Stimulated activated CD4-positive, alpha-beta T cell treated with anti-CD3 and anti-CD28 coated beads, Interleukin-1b, Interleukin-23, amount 100 ng/mL, for 4 hours (primary cell): ENCODE results near the gene UPP2.

Experiments used
- DNase-seq, 2 donors: peaks; one replicate each; pipeline ENCODE4 v3.0.0-alpha.2; 2020; ENCODE audit warnings: low read depth in 2 of 2

Gene UPP2

GRCh38 chr2:158140201-158140600, 38.5 kb downstream of the UPP2 start:
- no peak for DNase-seq

DNA sequence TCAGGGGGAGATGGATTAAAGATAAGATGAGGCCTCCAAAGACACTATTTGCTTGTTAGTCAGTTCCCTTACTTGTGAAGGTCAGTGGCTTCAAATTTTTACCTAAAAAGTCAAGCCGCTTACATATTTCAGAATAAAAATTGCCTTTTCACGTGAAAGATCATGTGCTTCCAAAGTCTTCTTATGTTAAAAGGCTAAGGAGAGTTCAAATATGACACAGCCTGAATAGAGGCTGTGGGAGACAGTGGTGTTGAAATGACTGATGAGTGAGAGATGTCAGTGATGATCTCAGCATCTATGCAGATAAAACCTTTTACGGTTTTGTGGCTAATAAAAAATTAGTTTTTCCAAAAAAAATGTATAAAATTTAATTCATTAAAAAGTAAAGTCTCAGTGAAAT, 40.5 kb downstream of the UPP2 start:
- DNase-seq: no peak

DNA sequence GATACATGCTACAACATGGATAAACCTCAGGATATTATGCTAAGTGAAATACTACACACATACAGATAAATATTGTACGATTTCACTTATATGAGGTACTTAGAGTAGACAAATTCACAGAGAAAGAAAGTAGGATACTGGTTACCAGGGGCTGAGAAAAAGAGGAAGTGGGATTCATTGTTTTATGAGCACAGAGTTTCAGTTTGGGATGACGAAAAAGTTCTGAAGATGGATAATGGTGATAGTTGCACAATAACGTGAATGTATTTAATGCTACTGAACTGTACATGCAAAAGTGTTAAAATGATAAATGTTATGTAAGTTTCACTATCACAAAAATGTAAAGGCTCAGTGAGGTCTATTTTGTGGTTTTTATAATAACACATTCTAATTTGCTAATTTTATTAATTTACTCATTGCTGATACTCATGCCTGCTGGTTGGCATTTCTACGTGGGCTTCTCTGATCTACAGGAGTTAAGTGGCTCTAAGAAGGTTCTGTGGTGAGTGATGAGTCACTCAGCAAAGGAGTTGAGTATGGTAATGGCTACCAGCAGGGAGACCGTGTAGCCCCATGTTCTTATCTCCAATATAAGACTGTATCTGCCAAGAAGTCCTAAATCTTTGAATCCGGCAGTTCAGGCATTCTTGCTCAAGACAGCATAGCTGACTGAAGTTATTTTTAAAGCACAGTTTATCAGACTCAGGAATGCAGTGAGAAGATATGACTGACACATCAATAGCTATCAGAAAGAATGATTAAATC, 41.1 kb downstream of the UPP2 start:
- no peak for DNase-seq

DNA sequence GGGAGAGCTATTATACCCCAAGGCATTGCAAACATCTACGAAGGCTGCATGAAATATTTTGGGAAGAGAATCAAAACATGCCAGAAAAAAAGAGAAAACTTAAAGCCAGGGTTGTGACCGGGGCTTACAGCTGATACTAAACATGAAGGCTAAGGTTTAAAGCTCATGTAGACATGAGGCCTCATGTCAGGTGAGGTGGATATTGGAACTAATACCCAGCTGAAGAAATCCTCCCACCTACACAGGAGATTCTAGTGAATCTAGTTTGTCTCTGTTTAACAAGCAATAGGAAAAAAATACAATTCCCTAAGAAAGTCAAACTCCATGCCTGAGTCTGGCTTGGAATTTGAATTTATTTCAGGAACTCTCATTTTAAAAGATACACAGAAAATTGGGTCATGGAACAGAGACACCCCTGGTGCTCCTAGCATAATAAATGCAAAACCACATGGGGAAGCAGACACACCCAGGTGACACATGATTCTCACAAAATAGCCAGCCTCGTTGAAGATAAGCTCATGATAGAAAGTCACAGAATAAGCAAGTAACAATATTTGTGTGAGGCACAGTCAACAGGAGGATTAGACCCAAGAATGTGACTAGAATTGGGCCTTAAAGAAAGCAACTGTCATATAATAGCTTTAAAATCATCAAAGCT, 42.2 kb downstream of the UPP2 start:
- no peak for DNase-seq

- DNase-seq: no peak
Measured at GRCh38 chr2:158144914-158145625, 43.4 kb downstream of the UPP2 start.

DNA sequence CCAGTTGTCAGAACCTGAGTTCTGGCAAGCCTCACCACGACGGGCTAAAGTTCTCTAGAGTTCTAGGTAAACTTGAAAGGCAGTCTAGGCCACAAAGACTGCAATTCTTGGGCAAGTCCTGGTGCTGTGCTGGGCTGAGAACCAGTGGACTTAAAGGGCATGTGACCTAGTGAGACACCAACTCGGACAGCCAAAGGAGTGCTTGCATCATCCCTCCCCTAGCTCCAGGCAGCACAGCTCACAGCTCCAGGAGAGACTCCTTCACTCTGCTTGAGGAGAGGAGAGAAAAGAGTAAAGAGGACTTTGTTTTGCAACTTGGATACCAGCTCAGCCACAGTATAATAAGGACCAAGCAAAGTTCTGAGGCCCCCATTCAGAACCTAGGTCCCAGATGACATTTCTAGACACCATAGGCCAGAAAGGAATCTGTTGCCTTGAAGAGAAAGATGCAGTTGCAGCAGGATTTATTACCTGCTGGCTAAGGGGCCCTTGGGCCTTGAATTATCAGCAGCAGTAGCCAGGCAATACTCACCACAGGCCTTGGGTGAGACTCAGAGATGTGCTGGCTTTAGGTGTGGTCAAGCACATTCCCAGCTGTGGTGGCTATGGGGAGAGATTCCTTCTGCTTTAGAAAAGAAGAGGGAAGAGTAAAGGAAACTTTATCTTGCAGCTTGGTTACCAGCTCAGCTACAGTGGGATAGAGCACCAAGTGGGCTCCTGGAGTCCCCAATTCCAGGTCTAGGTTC, 51.8 kb downstream of the UPP2 start:
- DNase-seq: no peak

DNA sequence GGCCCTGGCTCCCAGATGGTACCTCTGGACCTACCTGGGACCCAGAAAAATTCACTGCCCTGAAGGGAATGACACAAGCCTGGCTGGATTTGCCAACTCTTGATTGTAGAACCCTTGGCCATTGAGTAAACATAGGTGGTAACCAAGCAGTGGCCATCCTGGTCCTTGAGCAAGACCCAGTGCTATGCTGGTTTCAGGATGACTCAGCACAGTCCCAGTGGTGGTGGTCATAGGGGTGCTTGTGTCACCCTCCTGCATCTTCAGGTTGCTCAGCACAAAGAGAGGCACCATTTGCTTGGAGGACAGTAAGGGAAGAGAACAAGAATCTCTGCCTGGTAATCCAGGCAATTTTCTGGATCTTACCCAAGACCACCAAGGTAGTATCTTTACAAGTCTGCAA, 52.9 kb downstream of the UPP2 start:
- DNase-seq: no peak

DNA sequence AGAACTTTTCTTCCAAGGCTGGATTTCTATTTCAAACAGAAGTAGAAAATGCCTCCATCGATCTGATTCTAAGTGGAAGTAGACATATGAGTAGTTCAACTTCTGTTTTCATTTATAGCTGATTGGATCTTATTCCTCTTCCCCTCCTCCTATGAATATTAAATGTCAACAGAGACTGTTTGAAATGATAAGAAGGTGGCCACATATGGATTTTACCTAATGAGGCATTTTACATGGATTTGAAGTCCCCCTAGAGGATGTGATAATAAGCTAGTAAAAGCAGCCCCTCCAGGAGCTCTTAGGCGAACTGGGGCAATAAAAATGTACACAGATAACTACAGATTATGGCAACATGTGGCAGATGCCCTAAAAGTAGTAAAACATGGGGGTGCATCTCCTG, 71.0 kb downstream of the UPP2 start:
- no peak for DNase-seq

GRCh38 chr2:158174495-158174894, 72.8 kb downstream of the UPP2 start:
- no peak for DNase-seq

- DNase-seq: no peak
Measured at GRCh38 chr2:158174956-158175355, 73.3 kb downstream of the UPP2 start.

DNA sequence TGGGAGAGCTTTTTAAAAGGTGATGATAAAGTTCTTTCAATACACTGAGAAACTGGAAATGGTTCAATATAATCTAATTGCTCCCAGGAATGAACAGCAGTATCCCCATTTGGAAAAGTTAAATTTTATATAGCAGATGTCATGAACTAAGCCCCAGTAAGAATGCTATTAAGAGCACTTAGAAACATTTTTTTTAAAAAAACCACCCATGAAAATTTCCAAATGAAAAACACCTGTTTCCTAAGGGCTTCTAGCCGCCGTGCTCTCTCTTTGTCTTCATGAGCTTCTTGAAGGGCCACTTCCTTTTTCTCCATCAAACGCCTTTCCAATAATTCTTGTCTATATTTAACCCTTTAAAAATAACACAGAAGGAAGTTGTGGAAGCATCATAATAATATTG, 77.0 kb downstream of the UPP2 start:
- no peak for DNase-seq

GRCh38 chr2:158179660-158180059, 78.0 kb downstream of the UPP2 start:
- no peak for DNase-seq

DNA sequence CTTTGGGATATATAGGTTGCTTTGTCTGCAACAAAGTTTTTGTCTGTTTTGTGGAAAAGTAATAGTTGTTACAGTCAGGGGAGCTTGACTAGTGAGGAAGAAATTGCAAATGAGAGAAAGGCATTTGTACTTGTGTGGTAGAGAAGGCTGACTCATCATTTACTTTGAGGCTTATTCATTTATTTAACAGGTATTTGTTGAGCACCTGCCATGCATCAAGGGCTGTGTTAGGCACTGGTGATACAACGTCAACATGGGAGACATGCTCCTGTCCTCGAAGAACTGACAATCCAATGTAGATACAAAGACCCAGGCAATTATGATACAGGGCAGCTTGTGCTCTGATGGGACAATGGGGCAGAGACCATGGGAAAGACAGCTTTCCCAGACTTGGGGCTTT, 79.5 kb downstream of the UPP2 start:
- DNase-seq: no peak

DNA sequence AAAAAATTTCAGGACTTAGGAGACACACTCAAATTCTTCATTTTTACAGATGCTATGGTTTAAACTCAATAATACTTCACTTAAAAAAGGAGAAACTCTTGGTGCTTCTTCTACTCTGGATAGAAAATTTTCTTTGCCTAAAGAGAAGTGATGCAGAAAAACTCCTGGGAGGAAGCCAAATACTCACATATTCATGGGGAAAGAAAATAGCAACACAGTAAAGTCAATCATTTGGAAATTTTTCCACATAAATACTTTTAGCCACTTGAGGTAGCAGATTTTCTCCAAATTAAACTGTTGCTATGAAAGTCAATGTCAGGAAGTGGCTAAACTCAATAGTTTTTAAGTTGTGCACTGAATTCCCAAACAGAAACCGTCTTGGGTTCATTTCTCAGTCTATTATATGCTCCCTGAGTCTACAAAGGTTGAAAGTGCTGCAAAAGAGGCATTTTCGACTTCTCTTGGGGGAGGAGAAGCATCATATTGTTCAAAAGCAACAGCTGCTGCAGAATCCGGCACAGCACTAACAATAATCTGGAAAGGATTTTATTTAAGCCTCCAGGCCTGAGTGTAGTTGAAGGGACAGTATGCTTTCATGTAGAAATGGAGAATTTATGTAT, 81.1 kb downstream of the UPP2 start:
- DNase-seq: no peak

DNA sequence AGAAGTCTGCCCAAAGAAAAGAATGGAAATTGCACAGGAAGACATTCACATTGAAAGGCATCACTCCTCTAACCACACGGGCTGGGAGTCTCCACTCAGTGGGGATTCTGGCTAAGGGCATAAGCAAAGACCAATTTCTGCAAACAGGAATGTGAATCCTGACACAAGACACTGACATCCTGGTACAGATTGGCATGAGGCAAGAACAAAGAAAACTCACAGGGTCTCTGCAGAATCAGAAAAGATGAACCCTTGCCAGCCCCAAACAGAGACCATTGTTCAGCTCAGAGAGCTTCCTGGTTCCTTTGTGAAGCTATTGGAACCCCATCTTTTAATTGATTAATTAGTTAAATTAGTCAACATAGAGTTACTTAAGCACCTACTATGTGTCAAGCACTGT, 82.3 kb downstream of the UPP2 start:
- DNase-seq: no peak

GRCh38 chr2:158184556-158185343, 83.1 kb downstream of the UPP2 start:
- no peak for DNase-seq
